IPS-18c (cell line): ENCODE data around the gene NTMT1.
"Not testable (repeated sequence)": the region's sequence is repeated elsewhere in the genome, so short reads cannot be mapped to it uniquely, and the experiment has no call there.

Experiments
- H3K4me3 ChIP-seq: 2 replicates; pipeline ENCODE4 v1.7.0; 2013; ENCODE audit warnings: low read depth, mild to moderate bottlenecking, low read length, moderate library complexity; ENCODE audit not compliant: insufficient read depth
- H3K9me3 ChIP-seq: one replicate; pipeline ENCODE4 v1.6.1; 2013; ENCODE audit warnings: mild to moderate bottlenecking, low read length, moderate library complexity; ENCODE audit not compliant: control insufficient read depth, insufficient read depth

NTMT1 gene

DNA sequence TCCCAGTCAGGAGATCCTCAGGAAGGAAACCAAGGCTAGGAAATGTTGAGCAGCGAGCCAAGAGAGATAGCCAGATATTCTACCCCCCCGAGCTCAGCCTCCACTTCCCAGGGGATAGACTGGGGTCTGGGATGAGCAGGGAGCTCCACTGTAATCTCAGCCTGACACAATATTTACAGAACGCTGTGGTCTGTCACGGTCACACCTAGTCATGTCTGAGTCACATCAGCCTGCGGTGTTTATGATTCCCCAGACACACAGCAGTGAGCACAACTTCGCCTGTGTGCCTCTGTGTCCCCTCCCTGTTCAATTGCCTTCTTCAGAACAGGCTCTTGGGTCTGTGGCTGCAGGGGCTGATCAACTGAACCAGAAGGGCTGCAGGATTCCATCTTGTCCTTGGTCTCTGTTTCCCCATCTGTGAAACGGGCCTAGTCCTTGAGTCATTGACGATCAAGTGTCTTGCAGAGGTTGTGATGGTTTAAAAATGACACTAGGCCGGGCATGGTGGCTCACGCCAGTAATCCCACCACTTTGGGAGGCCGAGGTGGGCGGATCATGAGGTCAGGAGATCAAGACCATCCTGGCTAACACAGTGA is 30.9 kb downstream of the NTMT1 start:
- Histone ChIP-seq H3K4me3 (no peak overlapping the region), H3K9me3 (no peaks in the 10 kb centered on the region)

DNA sequence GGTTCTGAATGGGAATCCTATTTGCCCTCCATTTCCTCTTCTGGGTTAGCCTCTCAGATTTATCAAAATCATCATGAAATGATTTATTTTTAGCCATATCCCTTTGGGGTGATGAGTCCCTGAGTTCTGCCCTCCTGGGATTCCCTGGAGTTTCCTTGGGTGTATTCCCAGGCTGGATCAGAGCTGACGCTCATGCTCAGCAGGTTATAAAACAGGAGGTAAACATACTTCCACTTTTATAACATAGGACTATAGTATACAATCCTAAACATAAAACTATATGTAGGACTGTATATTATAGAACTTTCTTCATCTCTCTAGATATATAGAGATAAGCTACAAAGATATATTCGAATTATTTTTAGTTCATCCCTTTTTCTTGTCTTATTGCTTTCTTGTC is 35.1 kb downstream of the NTMT1 start:
- Histone ChIP-seq H3K9me3 (no peaks in the 10 kb centered on the region), H3K4me3 (no peak overlapping the region)

DNA sequence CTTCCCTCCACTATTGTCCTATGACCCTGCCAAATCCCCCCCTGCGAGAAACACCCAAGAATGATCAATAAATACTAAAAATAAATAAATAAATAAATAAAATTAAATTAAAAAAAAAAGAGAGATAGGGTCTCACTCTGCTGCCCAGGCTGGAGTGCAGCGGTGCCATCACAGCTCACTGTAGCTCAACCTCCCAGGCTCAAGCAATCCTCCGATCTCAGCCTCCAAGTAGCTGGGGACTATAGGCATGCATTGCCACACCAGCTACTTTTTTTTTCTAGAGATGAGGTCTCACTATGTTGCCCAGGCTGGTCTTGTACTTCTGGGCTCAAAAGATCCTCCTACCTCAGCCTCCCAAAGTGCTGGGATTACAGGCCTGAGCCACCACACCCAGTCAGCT is 36.3 kb downstream of the NTMT1 start:
- H3K4me3 ChIP-seq, H3K9me3 ChIP-seq: not testable (repeated sequence)

DNA sequence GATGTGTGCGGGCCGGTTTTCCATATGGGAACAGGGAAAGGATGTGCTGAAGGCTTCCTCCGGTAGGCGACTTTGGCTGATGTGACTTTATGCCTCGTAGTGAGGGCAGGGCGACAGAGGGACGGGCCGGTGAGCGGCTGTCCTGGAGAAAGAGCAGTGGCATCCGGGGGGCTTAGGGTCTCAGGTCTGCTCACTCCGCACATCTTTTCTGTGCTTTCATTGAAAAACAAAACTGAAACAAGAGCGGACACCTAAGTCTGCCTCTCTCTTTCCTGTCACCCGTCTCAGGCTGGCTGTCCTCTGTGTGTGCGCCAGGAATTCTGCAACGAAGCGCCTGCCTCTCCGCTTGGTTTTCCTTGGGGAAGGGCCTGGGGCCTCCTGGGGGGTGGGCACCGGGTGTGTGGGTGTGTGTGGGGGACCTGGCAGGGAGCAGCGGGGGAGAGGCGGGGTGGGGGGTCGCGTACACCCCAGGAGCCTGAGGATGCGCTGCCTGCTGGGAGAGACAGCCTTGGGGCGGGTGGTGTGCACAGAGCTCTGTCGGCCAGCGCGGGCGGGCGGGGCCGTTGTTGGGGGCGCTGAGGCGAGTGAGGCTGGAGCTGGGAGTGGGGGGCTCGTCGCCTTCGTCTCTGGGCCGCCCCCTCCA is 38.9 kb downstream of the NTMT1 start:
- Histone ChIP-seq H3K9me3 (no peaks in the 10 kb centered on the region), H3K4me3 (peak overlapping the region; percentile 52; the same call in 1 of the 2 replicates)

DNA sequence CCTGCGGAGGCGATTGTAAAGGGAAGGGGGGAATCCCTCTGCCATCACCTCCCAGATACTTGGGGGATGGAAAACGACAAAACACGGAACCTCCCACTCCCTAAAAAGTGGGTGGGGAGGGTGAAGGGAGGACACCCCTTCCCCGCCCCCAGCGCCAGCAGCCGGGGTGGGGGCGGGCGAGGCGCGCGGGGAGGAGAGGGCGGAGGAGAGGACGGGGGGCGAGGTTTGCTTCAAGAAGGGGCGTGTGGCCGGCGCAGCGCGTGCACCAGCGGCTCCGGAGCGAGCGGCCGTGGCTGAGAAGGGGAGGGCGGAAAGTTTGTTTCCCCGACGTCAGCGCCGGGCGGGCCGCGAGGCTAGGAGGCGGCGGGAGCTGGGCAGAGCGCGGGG is 39.4 kb downstream of the NTMT1 start, which contains the start of gene PRRX2:
PRRX2 (plus strand) TSS at position 259 of the 387 bp plus-strand sequence. CDS start 221 bp downstream, outside the sequence.
- Histone ChIP-seq H3K9me3 (no peaks in the 10 kb centered on the region), H3K4me3 (peak within 1 kb of the TSS; percentile 52)

DNA sequence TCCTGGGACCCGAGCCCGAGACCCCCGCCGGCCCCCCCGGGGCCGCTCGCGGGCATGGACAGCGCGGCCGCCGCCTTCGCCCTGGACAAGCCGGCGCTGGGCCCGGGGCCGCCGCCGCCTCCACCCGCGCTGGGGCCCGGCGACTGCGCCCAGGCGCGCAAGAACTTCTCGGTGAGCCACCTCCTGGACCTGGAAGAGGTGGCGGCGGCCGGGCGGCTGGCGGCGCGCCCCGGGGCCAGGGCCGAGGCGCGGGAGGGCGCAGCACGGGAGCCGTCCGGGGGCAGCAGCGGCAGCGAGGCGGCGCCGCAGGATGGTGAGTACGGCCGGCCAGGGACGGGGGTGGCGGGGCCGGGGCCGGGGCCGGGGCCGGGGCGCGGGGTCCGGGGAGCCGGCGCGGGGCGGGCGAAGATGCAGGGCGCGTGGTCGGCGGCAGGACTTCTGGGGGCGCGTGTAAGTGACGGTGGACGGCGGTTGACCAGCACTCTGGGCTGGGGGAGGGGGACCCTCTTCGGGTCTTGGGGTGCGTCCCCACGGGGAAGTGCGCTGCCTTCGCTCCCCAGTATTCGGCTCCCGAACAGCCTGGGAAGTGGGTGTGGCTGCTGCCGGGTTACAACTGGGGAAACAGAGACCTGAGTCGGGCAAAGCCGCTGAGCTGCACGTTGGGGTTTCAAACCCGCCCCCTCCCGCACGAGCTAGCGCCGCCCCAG is 40.0 kb downstream of the NTMT1 start:
- Histone ChIP-seq H3K4me3 (peak overlapping the region; percentile 52), H3K9me3 (no peaks in the 10 kb centered on the region)

DNA sequence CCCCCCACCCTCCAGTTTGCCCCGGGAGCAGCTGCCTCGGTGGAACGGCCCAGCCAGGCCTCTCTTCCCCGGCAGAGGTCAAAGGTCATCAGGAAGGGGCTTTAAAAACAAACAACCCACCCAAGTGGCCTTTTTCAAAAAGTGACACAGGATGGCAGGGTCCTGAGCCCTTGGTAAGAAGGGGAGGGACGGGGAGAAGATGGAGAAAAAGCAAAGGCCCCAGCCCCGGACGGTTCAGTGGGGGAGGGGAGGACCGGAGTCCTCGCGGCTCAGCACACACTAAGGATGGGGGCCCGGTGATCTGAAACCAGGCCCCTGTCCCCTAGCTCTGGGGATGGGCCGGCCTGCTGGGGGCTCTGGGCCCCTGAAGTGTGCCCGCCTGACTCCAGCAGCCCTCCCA is 40.6 kb downstream of the NTMT1 start:
- H3K9me3 ChIP-seq, result no peaks in the 10 kb centered on the region
- H3K4me3 ChIP-seq, result peak overlapping the region; percentile 40

DNA sequence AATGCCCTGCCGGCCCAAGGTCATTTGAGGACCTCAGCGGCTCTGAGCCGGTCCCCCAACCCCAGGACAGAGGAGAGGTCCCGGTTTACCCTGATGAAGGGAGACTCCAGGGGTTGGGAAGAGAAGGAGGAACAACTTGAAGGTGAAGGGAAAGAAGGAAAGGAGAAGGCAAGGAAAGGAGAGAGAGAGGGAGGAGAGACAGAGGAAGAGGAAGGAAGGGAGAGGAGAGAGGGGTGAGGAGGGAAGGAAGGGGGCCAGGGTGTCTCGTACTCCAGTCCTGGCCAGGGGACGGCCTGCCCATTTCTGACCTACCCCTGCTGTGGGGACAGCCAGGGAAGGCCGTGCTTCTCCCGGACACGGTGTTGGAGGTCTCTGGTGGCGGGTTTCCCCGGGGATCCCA is 41.4 kb downstream of the NTMT1 start:
- Histone ChIP-seq H3K4me3 (no peak overlapping the region), H3K9me3 (no peaks in the 10 kb centered on the region)

DNA sequence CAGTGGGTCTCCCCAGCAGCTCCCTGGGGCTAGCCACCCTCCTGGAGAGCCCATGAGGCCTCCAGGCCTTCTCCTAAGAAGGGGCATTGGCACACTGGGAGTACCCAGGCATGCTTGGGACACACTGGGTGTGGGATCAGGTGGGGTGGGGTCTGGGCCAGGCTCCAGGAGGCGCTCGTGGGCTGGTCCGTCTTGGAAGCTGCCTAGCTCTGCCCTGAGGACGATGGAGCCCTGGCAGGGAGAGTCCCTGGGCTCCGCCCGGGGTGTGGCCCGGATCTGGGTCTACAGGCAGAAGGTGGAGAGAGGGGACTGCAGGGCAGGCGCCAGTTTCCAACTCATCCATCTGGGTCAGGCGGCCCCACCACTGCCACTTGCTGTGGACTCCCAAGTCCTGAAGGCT is 41.9 kb downstream of the NTMT1 start:
- Histone ChIP-seq H3K9me3 (no peaks in the 10 kb centered on the region), H3K4me3 (no peak overlapping the region)

DNA sequence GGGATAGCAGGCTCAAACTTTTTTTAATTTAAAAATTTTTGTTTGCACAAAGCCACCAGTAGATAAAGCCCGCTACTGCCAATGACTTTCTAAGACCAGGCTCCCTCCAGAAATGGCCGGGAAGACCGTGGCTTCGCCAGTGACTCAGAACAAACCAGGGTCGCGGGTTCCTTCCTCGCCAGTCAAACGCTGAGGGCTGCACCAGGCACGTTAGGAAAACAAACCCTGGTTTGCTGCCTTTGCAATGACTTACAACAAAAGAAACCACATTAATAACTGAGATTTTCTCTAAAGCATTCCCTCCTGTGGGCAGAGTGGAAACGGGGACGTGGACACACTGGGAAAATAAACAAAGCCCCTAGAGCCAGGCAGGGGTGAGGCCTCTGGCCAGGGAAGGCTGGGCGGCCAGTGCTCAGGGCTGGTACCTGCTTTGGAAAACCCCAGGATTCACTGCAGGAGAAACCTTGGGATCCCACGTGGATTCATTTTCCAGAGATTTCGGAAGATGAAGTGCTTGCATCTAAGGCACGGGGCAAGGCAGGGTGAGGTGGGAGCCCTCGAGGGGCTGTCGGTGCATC is 43.3 kb downstream of the NTMT1 start:
- Histone ChIP-seq H3K9me3 (no peaks in the 10 kb centered on the region), H3K4me3 (no peak overlapping the region)

DNA sequence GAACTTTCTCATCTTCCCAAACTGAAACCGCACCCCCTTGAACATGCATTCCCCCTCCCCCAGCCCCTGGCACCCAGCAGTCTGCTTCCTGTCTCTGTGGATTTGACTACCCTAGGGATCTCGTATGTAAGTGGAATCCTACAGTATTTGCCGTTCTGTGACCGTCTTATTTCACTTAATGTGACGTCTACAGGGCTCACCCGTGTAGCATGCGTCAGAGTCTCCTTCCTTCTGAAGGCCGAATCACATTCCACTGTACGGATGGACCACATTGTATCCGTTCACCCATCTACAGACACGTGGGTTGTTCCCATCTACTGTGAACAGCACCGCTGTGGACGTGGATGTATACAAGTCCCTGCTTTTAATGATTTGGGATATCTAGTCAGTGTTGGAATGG is 44.0 kb downstream of the NTMT1 start:
- Histone ChIP-seq H3K4me3 (no peak overlapping the region), H3K9me3 (no peaks in the 10 kb centered on the region)

DNA sequence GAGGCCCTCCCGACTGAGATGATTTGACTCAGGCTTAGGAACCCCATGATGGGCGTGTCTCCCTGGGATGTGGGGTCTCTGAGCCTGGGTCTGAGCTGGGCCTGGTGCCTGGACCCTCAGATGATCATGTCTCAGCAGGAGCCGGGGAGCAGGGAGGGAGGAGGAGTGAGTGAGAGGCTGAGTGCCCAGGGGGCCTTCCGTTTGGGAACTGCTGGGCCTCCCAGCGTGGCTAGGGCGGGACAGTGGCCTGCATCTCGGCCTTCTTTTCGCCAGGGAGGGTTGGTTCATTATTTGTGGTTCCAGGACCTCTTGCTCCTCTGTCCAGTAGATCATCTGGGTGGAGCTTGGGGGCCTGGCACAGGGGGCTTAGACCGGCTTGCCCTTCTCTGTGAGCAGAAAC is 45.1 kb downstream of the NTMT1 start:
- no peaks in the 10 kb centered on the region for H3K9me3 ChIP-seq
- no peak overlapping the region for H3K4me3 ChIP-seq

DNA sequence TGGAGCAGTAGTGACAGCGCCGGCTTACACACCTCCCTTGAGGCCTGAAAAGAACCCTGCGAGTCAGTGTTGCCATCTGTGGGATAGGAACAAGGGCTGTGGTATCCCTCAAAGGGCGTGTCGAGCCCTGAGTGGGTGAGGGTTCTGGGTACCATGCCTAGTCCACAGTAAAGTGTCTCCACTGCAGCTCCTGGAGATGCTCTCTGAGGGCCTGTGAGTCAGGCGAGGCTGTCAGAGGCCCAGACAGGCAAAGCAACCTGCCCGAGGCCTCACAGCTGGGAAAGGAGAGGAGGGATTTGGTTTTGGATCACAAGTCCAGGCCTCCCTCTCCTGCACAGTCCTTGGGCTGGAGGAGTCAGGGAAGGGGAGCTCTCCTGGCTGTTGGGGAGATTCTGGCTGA is 45.6 kb downstream of the NTMT1 start:
- Histone ChIP-seq H3K4me3 (no peak overlapping the region), H3K9me3 (no peaks in the 10 kb centered on the region)

DNA sequence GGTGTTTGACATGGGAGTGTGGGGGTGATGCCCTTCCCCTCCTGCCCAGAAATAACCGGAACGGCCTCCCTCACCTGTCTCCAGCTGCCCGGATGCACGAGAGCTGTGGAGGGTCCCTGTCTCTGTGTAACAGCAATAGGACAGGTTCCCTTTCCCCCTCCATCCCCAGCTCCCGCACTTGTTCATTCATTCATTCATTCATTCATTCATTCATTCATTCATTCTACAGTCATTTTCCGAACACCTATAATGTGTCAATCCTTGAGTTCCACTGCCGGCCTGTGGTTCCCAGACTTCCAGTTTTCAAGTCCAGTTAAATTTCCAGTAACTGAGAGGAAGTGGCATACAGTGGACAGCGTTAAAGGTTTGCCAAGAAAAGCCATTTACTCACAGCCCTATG is 46.7 kb downstream of the NTMT1 start:
- Histone ChIP-seq H3K9me3 (no peaks in the 10 kb centered on the region), H3K4me3 (no peak overlapping the region)

DNA sequence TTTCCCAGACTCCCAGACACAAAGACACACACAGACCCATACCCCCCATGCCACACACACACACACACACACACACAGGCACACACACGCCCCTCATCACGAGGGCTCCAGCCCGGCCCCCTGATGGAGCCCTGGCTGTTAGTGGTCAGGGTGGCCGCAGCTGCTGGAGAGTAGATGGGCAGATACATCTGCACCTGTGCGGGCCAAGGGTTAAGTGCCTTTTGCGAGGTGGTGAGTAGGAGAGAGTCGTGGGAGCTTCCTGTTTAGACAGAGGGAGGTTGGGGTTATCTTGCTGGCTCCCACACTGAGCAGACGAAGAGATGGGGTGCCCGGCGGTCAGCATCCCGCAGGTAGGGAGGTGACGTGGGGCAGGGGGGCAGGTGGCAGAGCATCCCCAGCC is 47.6 kb downstream of the NTMT1 start:
- H3K4me3 ChIP-seq, result no peak overlapping the region
- H3K9me3 ChIP-seq, result no peaks in the 10 kb centered on the region

DNA sequence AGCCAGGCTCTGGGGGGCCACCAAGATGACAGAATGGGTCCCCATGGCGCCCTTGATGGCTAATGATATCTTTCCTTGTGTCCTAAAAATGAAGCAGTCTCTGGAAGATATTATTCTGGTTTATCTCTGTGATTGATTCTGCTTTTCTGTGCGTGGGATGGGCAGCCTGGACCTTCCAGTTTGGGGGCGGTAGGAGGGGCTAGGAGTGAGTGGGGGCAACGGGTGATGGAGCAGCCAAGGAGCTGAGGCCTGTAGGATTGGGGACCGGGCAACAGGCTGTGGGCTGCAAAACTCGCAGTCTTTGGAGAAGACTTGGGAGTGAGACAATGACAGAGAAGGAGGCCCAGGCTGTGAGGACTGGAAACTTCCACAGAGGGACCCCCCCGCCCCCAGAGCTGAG is 48.3 kb downstream of the NTMT1 start:
- no peaks in the 10 kb centered on the region for H3K9me3 ChIP-seq
- no peak overlapping the region for H3K4me3 ChIP-seq

DNA sequence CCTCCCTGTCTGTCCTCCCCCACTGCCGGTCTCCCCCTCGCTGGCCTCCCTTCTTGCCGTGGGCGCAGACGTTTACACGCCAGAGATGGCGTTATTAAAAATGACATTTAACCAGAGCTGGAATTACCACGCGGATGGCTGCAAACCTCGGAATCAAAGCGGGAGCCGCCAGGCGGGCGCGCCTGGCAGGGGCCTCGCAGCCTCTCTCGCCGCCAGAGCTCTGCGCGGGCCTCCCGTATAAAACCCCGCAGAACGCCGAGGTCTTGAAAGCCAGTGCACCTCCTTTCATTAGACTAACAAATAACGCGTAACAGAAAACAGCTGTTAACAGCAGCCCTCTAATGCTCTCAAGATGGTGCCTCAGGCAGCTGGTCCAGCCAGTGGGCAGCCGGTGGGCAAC is 49.7 kb downstream of the NTMT1 start:
- Histone ChIP-seq H3K9me3 (no peaks in the 10 kb centered on the region), H3K4me3 (no peak overlapping the region)

DNA sequence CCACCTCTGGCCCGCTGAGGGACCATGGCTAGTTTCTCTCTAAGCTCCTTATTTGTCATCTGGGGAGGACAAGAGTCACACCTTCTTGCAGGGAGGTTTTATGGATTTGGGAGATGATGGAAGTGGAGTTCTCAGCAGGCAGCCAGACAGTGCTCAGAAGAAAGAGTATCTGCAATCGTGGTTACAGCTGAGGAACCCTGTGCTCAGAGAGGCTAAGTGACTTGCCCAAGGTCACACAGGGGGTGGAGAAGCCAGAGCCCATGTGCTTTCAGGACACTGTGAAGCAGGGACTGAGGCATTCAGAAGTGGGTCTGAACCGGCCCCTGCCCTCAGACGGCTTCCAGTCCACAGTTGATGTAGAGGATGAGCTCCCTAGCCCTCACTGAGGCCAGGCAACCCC is 50.3 kb downstream of the NTMT1 start:
- no peaks in the 10 kb centered on the region for H3K9me3 ChIP-seq
- H3K4me3 ChIP-seq, result no peak overlapping the region
